COLO829 (cell line): ENCODE measurements around the gene ARRB1.
A peak's percentile ranks its signal among the peaks of the same experiment; 100 is the strongest.

Experiments
- DNase-seq: peaks from one replicate; pipeline ENCODE4 v3.0.0; 2012; ENCODE audit warnings: low spot score

The ARRB1 gene

GRCh38 chr11:75219869-75220268 is 131.6 kb downstream of the ARRB1 start:
- no peak for DNase-seq

GRCh38 chr11:75214843-75215242 is 136.6 kb downstream of the ARRB1 start:
- DNase-seq = no peak

- DNase-seq = peak; percentile 79
Observed at GRCh38 chr11:75214411-75214821, 137.0 kb downstream of the ARRB1 start.
